ENCODE measurements around the gene NPM1.
"Not testable (repeated sequence)": the region's sequence is repeated elsewhere in the genome, so short reads cannot be mapped to it uniquely, and the experiment has no call there.

The NPM1 gene

DNA sequence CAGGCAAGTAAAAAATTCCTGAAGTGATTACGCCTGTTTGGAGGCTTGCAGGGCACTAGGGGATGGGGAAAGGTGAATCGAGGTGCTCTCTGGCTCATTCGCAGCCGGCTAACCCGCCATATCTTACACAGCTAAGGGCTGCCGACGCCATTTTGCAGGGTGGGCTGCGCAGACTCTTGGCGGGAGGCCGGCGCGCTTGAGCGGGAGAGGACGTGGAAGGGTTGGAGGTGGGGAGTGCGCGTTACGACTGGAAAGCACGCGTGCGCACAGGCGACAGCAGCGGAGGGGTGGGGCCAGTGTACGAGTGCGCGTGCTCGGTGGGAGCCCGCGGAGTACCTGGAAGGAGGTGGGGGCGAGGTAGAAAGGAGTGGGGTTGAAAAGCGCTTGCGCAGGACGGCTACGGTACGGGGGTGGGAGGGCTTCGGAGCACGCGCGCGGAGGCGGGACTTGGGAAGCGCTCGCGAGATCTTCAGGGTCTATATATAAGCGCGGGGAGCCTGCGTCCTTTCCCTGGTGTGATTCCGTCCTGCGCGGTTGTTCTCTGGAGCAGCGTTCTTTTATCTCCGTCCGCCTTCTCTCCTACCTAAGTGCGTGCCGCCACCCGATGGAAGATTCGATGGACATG lies at the start of gene NPM1:
Gene NPM1, plus strand, starts transcription at position 505 of the 625 bp plus-strand sequence. Its CDS starts 100 bp downstream, at position 605.
- in situ Hi-C loops (cut with MboI; ENCODE audit: low sequenced_read_pairs) = no loop called here

DNA sequence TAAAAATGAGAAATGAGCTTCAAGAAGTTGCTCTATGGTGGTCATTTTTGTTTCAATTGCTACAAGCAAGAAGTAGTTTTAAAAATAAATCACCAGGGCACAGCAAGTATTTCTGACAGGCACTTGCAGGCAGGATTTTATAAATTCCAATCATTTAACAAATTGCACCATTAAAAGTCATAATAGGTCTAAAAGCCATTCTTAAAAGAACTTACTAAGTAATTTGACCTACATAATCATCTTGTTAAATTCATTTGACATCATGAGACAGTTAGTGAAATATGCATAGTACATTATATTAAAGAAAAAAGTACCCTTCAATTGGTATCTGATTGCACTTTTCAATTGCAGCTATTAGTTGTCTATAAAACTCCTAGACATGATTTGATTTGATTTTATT lies 47.6 kb upstream of the NPM1 start:
- in situ Hi-C loops (cut with MboI; ENCODE audit: low sequenced_read_pairs) = loop anchor here (25.0 kb wide), 1 partner anchor 603 kb away; no protein-coding TSS in a partner anchor

- in situ Hi-C loops (cut with MboI; ENCODE audit: low sequenced_read_pairs) = loop anchor here (25.0 kb wide), 1 partner anchor 603 kb away; no protein-coding TSS in a partner anchor
These were observed 47.2 kb upstream of the NPM1 start for GRCh38 chr5:171340491-171340890.

- in situ Hi-C loops (cut with MboI; ENCODE audit: low sequenced_read_pairs) = loop anchor here (25.0 kb wide), 1 partner anchor 605 kb away; no protein-coding TSS in a partner anchor
These were observed 45.1 kb upstream of the NPM1 start for GRCh38 chr5:171342362-171343111.

GRCh38 chr5:171344936-171345608 lies 42.6 kb upstream of the NPM1 start:
- in situ Hi-C loops (cut with MboI; ENCODE audit: low sequenced_read_pairs) = loop anchor here (25.0 kb wide), 1 partner anchor 608 kb away; no protein-coding TSS in a partner anchor

GRCh38 chr5:171351536-171352073 lies 36.0 kb upstream of the NPM1 start:
- in situ Hi-C loops (cut with MboI; ENCODE audit: low sequenced_read_pairs) = no loop called here

DNA sequence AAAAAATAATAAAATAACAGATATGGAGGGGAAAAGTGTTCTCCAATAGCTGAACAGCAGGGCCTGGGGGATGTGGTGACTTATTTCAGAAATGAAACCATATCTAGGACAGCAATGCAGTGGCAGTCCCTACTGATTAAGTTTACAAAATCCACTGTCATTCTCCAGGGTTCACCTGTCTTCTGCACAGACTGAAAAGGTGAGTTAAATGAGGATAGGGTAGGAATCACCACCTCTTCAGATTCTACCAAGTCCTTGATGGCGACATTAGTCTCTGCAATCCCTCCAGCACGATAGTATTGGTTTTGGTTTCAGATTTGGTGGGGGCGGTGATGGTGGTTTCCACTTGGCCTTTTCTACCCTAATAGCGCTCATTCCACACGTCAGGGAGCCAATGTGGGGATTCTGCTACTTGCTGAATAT lies 32.3 kb upstream of the NPM1 start:
- in situ Hi-C loops (cut with MboI; ENCODE audit: low sequenced_read_pairs) = no loop called here

GRCh38 chr5:171357843-171358242 lies 29.8 kb upstream of the NPM1 start:
- in situ Hi-C loops (cut with MboI; ENCODE audit: low sequenced_read_pairs) = no loop called here

GRCh38 chr5:171361151-171361550 lies 26.5 kb upstream of the NPM1 start:
- in situ Hi-C loops (cut with MboI; ENCODE audit: low sequenced_read_pairs) = not testable (repeated sequence)

GRCh38 chr5:171363249-171363648 lies 24.4 kb upstream of the NPM1 start:
- in situ Hi-C loops (cut with MboI; ENCODE audit: low sequenced_read_pairs) = not testable (repeated sequence)

DNA sequence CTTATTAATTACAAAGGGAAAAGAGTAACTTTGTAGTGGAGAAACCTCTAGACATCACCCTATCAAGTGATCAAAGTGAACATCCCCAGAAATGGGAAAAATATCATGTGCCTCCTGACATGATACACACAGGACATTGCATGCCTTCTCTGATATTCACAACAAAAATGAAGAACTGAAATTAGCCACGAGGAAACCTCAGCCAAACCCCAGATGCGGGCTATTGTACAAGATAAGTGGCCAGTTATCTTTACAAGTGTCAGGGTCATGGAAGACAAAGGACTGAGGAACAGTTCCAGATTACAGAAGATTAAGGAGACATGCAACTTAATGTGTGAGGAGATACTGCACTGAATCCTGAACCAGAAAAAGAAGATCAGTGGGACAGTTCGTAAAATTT lies 23.8 kb upstream of the NPM1 start:
- in situ Hi-C loops (cut with MboI; ENCODE audit: low sequenced_read_pairs) = no loop called here

GRCh38 chr5:171365351-171365750 lies 22.3 kb upstream of the NPM1 start:
- in situ Hi-C loops (cut with MboI; ENCODE audit: low sequenced_read_pairs) = no loop called here

GRCh38 chr5:171366645-171367044 lies 21.0 kb upstream of the NPM1 start:
- in situ Hi-C loops (cut with MboI; ENCODE audit: low sequenced_read_pairs) = no loop called here

GRCh38 chr5:171367424-171368370 lies 20.0 kb upstream of the NPM1 start:
- in situ Hi-C loops (cut with MboI; ENCODE audit: low sequenced_read_pairs) = no loop called here

DNA sequence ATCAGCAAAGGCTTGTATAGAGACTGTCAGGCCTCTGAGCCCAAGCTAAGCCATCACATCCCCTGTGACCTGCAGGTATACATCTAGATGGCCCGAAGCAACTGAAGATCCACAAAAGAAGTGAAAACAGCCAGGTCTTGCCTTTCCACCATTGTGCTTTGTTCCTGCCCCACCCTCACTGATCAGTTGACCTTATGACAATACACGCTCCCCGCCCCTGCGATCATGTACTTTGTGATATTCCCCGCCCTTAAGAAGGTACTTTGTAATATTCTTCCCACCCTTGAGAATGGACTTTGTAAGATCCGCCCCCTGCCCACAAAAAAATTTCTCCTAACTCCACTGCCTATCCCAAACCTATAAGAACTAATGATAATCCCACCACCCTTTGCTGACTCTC lies 18.6 kb upstream of the NPM1 start:
- in situ Hi-C loops (cut with MboI; ENCODE audit: low sequenced_read_pairs) = no loop called here

GRCh38 chr5:171369898-171370297 lies 17.8 kb upstream of the NPM1 start:
- in situ Hi-C loops (cut with MboI; ENCODE audit: low sequenced_read_pairs) = no loop called here

GRCh38 chr5:171370881-171371280 lies 16.8 kb upstream of the NPM1 start:
- in situ Hi-C loops (cut with MboI; ENCODE audit: low sequenced_read_pairs) = not testable (repeated sequence)

- in situ Hi-C loops (cut with MboI; ENCODE audit: low sequenced_read_pairs) = no loop called here
These were observed 16.3 kb upstream of the NPM1 start for GRCh38 chr5:171371326-171371725.

DNA sequence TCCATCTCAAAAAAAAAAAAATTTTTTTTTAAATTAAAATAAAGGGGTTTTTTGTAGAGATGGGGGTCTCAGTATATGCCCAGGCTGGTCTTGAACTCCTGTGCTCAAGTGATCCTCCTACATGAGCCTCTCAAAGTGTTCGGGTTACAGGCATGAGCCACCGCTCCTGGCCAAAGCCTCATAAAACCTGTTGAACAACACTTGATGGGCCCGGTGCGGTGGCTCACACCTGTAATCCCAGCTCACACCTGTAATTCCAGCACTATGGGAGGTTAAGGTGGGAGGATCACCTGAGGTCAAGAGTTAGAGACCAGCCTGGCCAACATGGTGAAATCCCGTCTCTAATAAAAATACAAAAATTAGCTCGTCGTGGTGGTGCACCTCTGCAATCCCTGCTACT lies 7.7 kb upstream of the NPM1 start:
- in situ Hi-C loops (cut with MboI; ENCODE audit: low sequenced_read_pairs) = no loop called here

GRCh38 chr5:171384416-171384815 lies 3.2 kb upstream of the NPM1 start:
- in situ Hi-C loops (cut with MboI; ENCODE audit: low sequenced_read_pairs) = not testable (repeated sequence)
